Activated CD8-positive, alpha-beta memory T cell treated with anti-CD3 and anti-CD28 coated beads, Interleukin-2, amount 50 U/mL, for 1 hour (primary cell): ENCODE measurements around the gene SHC3.

ENCODE experiments used
- DNase-seq: peaks from one replicate; pipeline ENCODE4 v3.0.0-alpha.2; 2020; ENCODE audit errors: extremely low read depth

The SHC3 gene

GRCh38 chr9:88959727-88960469, 218.7 kb downstream of the SHC3 start:
- no peak for DNase-seq

GRCh38 chr9:88957526-88957925, 221.1 kb downstream of the SHC3 start:
- no peak for DNase-seq
